Activated gamma-delta T cell treated with anti-CD3 and anti-CD28 coated beads, Interleukin-2, amount 50 U/mL, for 16 hours (primary cell): ENCODE results near the gene CACTIN.
"Not testable (repeated sequence)": the region's sequence is repeated elsewhere in the genome, so short reads cannot be mapped to it uniquely, and the experiment has no call there.

ENCODE experiments used
- DNase-seq: peaks from one replicate; pipeline ENCODE4 v3.0.0-alpha.2; 2020; ENCODE audit warnings: low read depth

Gene CACTIN

DNA sequence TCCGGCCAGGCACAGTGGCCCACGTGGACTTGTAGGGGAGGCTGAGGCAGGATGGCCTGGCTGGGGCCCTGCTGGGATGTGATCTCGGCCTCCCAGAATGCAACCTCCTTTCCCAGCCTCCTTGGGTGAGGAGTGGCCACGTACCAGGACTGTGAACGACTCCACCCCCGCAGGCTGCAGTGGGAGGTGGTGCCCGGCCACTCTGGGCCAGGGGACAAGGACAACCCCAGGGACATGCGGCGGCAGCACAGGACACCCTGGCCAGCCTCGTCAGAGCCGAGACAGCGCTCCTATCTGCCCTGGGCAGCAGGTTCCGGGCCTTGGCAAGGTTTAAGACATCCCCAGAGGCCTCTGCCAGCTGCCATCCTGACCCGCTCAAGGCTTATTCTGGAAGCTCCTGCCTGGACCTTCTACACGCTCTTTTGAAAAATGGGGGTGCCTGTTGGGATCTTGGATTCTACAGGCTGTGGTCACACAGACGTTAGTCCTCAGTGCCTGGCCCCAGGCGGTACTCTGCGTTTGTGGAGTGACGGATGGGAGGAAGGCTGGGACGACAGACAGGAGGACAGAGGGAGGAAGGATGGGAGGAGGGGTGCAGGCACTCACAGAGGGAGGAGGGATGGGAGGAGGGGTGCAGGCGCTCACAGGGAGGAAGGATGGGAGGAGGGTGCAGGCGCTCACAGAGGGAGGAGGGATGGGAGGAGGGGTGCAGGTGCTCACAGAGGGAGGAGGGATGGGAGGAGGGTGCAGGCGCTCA lies 19.9 kb upstream of the CACTIN start:
- DNase-seq, result no peak

DNA sequence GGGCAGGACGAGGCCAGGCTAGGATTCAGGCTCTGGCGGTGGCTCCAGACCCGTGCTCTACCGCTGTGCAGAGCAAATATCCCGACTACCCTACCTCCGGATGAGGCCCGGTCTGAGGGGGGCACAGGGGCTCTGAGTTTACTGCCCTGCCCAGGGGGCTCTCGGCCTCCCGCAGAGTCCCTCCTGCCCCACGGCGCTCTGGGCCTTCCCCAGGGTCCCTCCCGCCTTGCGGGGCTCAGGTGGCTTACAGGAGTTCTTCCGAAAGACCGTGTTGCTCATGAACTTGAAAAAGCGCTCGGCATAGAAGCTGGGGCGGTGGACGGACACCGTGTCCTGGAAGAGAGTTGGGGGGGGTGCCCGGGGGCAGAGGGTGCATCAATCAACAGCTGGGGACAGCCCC lies 19.1 kb upstream of the CACTIN start:
- DNase-seq, result no peak

DNA sequence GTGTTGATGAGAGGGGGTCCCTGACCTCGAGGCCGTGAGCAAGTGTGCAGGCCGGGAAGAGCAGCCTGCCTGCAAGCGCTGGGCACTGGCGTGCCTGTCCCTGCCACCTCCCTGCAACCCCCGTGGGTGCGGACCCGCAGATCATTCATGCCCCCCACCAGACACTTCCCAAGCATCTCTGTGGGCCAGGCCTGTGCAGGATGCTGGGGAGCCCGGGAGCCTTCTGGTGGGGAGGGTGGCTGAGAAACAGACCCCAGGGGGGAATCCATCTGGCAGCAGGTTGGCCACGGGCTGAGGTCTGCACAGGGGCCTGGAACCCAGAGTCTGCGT lies 18.4 kb upstream of the CACTIN start:
- DNase-seq, result no peak

DNA sequence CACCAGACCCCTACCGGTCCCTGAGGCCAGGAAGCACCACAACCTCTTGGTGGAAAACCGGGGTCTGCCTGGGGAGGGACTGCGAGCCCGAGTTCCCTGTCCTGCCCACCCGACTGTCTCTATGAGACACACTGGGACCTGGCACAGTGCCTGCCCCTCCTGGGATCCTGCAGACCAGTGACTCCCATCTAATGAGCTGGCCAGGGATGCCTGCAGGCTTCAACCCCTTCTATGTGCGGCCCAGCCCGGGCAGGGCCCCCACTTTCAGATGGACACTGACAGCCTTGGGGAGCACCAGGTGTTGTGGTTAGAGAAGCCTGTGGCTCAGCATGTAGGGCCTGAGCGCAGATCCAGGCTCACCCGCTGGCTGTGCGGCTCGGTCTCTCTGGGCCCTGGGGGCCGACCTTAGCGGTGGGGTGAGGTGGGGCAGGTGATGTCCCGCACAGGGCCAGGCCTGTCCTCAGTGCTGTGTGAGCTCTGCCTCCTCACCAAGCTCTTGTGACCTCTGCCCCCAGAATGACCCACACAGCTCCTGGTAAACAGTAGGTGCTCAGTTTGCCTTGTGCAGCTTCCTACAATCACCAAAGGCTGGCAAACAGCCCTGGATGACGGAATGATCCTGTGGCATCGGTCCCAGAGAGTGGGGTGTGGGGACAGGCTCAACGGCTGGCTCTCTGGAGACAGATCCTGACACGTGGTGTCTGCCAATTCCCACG lies 17.9 kb upstream of the CACTIN start:
- DNase-seq, result no peak

DNA sequence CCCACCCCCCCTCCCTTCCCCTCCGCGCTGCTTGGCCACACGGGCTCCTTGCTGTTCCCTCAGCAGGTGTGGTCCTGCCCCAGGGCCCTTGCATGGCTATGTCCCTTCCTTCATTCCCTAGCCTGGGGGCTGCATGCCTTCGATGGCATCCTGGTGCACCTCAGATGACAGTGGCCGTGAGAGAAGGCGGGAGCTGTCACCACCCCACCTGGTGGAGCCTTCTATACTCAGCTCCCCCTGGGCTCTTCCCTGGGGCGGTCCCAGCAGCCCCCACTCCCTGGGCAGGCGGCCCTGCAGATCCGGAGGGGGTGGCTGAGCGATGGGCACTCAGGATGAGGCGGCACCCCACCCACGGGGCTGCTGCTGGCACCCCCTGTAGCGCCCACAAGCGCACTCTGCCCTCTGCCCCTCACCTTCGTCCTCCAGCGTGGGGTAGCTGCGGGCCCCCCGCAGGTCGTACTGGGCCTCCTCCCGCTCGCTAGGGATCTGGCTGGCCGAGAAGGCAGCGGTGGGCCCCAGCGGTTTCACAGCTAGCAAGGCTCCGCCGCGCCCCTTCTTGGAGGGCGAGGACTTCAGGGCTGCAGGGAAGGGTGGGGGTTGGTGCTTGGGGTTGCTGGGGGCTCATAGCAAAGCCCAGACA lies 17.2 kb upstream of the CACTIN start:
- no peak for DNase-seq

DNA sequence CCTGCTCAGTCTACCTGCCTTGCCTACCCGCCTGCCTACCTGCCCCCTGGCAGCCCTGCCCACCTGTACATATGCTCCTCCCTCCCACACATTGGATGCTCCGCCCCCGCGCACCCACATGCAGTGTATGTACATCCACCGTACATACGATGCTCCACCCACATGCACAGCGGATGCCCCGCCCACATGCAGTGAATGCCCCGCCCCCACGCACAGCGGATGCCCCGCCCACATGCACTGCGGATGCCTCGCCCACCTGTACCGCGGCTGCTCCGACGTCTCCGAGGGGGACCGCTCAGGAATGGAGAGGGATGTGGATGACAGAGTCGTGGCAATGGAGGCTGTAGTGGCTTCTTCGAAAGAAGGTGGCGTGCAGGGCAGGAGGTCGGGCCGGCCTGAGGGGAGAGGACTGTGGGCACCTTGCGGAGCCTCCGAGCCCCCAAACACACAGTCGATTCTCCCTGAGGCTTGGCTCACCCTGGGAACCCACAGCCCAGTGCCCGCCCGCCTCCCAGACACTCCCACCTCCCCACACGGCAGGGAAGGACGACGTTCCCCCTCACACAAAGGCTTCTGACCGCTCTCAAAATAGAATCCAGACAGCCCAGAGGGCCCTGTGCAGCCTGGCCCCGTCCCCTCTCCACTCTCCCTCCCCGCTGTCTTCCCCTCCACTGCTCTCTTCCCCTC lies 16.5 kb upstream of the CACTIN start:
- no peak for DNase-seq

DNA sequence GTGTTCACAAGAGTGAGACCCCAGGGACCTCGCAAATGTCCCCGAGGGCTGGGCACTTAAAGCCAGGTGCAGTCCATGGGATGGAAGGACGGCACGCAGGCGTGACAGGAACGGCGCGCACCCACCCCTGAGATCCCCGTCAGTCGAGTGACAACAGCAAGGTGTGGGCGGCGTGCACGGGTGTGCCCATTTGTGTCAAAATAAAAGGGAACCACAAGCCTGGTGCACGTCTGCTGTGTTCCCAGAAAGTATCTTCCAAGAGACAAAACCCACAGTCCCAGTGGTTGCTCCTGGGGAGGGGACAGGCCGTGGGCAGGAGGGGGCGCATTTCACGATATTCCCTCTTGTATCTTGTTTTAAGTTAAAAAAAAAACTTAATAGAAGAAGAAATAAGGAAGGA lies 15.7 kb upstream of the CACTIN start:
- DNase-seq, result no peak

DNA sequence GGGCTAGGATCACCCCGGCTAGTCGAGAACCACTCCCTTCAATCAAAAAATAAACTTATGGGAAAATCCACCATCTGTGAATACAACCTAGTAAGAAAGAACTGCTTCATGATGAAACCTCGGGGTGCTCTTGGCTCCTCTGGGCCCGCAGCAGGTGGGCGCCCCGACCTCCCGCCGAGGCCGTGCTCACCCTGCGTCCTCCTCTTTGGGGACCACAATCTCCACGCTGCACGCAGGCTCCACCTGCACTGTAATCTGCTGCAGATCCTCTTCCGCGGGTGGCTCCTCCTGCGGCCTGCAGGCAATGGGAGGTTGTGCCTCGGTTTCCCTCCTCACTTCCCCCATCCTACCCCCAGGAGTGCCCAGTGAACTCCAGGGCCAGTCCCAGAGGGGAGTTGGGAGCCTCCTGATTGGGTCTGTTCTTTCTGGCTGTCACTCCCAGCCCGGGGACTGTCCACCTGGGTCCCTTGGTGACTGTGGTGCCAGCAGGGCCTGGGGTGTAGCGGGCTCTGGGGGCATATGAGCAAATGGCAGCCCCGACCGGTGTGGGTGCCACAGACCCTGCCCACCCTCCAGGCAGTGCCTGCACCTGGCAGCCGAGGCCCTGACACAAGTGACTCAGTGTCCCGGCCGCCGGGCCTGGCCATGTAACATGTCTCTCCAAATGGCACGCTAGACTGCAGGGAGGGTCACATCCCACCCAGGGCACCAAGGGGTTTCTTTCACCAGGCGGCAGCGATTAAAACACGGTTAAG lies 15.1 kb upstream of the CACTIN start:
- DNase-seq, result no peak

DNA sequence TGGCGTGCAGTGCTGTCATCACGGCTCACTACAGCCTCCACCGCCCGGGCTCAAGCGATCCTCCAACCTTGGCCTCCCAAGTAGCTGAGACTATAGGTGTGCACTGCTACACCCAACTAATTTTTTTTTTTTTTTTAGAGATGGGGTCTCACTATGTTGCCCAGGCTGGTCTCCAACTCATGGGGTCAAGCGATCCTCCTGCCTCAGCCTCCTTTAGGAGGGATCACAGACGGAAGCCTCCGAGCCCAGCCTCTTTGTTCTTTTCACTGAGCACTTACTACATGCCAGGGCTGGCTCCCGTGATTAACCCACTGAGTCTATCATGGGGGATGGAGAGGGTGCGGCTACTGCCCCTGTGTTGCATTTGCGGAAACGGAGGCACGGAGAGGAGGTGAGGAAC lies 12.9 kb upstream of the CACTIN start:
- no peak for DNase-seq

DNA sequence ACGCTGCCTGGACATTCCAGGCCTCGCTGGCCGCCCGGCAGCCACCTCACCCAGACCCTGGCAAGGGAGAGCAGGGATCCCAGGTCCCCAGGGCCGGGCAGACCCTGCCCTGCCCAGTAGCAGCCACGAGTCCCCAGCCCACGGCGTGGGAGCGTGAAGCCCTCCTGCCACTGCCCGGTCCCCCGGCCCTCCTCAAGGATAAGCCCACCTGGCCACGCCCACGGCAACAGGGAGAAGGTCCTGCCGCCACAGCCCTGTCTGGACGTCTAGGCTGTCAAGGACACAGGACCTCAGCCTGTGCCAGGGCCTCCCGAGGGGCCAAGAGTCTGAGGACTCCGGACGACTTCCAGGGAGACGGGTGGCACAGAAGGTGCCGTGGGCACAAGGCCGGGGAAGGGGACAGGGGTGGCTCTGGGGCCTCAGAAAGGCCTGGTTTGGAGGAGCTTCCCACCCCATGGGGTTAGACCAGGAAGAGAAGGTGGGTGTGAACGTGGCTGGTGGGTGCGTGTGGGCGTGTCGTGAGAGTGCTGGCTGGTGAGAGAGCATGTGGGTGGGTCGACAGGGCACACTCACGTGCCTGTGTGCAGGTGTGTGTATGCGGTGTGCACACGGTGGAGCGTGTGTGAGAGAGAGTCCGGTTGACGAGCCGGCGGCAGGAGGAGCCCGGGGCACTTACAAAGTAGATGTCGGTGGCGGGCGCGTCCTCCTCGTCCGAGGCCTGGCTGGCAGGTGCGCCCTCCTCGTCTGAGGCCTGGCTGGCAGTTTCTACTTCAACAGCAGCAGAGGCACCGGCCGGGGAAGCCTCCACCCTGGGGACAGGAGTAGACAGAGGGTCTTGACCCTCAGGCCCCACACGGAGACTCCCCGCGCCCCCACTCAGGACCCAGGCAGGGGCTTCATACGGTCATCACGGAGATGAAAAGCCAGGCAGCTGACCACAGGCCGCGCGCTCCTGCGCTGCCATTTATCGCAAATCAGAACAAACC lies 11.9 kb upstream of the CACTIN start:
- no peak for DNase-seq

DNA sequence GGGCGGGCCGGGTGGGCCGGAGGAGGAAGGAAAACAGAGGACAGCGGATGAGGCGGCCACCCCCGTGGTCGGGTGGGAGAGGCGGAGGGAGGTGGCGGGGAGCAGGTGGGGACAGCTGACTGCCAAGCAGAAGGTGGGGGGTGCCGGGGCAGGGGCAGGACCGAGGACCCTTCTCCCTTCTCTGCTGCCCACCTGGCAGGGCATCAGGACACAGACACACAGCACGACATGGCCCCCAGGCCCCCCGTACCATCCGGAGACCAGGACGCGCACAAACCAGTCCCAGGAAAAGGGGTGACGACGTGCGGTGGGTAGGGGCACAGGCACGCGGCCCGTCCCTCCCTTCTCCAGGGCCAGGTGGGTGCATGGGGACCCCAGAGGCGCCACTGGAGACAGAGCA lies 11.0 kb upstream of the CACTIN start:
- DNase-seq, result no peak

DNA sequence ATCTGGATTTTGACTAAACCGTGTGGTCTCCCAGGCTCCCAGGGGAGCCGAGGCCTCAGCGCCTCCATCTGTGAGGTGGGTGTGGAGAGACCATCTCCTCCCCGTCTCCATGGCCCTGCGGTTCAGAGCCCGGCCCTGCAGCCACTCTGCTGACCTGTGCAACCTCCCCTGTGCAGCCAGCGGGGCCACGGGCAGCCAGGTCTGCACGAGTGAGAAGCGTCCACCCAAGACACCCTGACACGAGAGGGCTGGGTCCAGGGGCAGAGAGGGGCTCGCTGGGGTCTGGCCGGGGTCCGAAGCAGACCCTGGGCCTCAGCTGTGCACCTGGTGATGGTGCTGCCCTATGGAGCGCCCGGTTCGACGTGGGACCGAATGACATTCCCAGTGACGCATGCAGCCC lies 10.4 kb upstream of the CACTIN start:
- DNase-seq, result no peak

DNA sequence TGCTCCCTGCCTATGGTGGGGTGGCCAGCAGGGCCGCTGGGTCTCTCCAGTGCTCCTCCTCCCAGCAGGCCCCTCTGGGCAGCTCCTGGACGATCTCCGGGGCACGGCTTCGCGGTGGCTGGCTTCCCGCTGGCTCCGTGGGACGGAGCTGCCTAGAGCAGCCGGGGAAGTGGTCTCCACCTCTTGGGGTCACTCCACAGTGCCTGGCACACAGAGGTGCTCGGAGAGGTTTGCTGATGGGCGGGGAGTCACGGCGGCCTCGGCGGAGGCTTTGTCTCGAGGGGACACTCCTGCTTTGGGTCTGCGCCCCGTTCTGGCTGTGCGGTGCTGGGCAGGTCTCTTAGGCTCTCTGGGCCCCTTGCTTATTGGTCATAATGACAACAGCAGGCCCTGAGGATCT lies 9.9 kb upstream of the CACTIN start:
- DNase-seq, result no peak

DNA sequence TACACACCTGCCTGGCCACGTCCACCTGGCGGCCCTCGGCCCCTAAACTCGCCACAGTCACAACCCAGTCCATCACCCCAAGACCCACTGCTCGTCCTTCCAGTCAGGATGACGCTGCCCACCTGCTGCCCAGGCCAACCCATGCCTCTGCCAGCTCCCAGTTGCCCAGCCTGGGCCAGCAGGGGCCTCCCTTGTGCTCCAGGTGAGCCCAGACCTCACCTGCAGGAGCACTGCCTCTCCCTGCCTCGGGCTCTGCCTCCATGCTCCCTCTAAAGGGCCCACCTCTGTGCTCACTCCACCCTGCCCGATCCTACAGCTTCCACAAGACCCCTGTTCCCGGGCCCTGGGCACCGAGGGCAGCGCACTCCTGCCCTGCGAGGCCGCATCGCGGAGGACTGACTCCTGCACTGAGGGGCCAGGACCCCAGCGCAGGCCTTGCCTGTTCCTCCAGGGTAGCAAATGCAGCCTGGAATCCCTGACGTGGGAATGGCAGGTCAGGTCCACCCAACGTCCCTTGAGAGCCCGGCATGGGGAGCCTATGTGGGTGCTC lies 8.0 kb upstream of the CACTIN start:
- DNase-seq, result no peak

DNA sequence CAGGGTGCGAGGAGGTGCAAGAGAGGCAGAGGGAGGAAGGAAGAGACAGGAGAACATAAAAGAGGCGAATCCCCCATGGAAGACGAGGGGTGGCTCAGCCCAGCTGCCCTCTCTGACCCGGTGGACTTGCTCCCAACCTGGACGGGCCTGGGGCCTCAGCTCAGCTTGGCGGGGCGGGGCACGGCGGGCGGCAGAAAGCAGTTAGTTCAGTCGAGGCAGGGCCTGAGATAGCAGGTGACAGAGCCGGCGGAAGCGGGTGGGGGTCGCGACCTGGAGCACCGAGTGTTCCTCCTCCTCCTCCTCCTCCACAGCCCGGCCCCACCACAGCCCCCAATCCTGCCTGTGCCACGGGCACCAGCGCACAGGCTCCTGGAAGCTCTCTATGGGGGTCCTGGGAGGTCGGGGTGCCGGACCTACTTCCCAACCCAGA lies 7.0 kb upstream of the CACTIN start:
- DNase-seq, result no peak

DNA sequence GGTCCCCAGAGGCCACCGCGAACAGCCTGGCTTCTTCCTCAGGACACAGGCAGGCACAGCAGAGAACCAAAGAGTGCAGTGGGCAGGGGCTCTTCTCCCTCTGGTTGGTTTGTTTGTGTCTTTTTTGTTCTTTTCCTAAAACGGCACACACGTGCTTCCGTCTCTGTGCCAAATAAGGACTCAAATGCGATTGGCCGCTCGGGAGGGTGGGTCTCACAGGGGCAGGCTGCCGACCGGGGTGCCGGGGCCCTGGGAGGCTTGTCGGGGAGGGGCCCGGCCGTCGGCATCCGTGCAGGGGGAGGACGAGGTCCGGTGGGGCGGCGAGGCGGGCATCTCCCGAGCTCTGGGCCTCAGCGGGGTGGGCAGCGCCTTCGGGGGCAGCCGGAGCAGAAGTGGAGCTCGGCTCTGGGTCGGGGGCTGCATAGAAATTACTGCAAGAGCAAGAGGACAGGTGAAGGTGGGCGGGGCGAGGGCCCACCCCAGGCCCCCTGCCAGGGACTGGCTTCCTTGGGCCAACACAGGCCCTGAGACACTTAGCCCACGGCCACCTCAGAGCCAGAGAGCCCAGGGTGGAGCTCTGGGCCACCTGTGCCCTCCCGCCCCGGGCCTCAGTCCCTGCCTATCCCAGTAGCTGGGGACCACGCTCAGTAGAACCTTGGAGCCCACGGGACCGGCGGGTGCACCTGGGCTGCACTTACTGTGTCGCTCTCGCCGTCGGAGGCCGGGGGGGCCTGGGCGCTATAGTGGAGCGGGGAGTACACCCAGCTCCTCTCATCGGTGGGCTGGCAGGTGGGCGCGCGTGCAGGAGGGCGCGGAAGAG lies 6.4 kb upstream of the CACTIN start:
- DNase-seq, result no peak

DNA sequence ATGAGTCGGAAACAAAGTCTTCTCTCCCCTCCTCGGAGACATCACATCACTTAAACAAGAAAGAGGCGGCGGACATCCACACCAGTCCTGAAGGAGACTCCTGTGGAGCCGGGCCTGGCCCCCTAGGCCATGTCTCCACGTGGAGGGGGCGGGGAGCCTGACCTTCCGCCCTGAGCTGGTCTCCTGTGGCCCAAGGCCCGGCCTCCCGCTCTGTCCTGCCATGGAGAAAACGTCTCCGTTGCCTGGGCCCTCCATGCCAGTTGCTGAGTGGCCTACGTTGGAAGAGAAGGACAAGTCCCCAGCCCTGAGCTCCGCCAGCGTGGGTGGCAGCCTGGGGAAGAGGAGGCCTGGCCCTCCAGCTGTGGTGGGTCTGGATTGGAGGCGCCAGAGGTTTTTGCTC lies 5.5 kb upstream of the CACTIN start:
- no peak for DNase-seq

DNA sequence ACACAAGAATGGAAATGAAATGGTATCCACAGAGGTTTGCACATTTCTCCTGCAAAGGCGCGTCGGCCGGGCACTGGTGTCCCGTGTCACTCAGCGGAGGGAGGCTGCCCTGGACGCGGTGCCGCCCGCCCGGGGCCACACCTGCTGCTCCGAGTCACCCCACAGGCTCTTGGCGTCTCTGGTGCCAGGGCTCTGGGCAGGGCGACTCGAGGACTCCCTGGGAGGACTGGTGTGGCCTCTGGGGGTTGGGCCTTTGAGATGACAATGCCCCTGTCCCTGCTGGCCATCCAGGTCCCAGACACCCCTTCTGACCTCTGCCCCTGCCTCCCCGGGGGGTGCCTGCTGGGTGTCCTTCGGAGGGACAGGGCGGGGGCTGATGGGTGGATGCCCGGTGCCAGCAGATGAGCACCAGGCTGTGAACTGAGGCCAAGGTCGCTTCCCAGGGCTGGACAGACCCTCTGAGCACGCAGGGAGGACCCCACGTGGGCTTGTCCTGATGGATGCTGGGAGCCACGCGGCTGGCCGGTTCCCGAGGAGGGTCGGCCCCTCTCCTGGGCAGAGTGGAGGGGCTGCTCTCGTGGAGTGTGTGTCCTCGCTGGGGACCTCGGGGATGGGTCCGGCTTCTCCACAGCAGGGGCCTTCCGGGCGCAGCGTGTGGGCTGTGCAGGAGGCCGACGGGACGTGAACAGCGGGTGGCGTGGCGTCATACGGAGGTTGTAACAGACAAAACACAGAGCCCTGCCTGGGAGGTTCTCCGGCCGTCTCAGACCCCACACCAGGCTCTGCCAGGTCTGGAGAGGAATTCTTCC lies 4.7 kb upstream of the CACTIN start:
- DNase-seq, result no peak

DNA sequence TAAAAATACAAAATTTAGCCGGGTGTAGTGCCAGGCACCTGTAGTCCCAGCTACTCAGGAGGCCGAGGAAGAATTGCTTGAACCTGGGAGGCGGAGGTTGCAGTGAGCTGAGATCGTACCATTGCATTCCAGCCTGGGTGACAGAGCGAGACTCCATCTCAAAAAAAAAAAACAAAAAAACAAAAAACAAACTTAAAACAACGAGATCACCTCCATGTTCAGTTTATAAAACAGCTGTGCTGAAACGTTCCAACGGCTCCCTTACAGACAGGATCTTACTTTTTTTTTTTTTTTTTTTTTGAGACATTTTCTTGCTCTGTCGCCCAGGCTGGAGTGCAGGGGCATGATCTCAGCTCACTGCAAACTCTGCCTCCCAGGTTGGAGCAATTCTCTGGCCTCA lies 2.2 kb upstream of the CACTIN start:
- not testable (repeated sequence) for DNase-seq
